CD4-positive, CD25-positive, alpha-beta regulatory T cell (primary cell): ENCODE data around the gene PNPO. TPM values are rescaled to one million over a fixed set of nuclear protein-coding genes. Genes with fewer than 3 reads are reported as not detected.
A peak's percentile ranks its signal among the peaks of the same experiment; 100 is the strongest.
"Not testable (repeated sequence)": the region's sequence is repeated elsewhere in the genome, so short reads cannot be mapped to it uniquely, and the experiment has no call there.

ENCODE experiments used
- ATAC-seq, 2 donors: fragments of 150-1000 bp; cut with Tn5 transposase; one replicate each; pipeline ENCODE4 v1.10.0; 2021; ENCODE audit warnings: low read depth in 2 of 2, moderate number of reproducible peaks in 2 of 2, moderate library complexity in 1 of 2
- DNase-seq, 3 donors: peaks; one replicate each; pipeline versions ENCODE4 v3.0.0 to v3.0.0-alpha.2; 2012 to 2022; ENCODE audit warnings: mixed read lengths in 1 of 3
- H3K27ac ChIP-seq: one replicate; pipeline ENCODE4 v1.7.0; 2013; ENCODE audit warnings: mild to moderate bottlenecking, low read length; ENCODE audit not compliant: insufficient read depth, poor library complexity, severe bottlenecking
- H3K27me3 ChIP-seq: one replicate; pipeline ENCODE4 v1.7.0; 2013; ENCODE audit warnings: low read length; ENCODE audit not compliant: control insufficient read depth, insufficient read depth
- H3K36me3 ChIP-seq: one replicate; pipeline ENCODE4 v1.7.0; 2013; ENCODE audit warnings: mild to moderate bottlenecking, low read length, moderate library complexity; ENCODE audit not compliant: control insufficient read depth, insufficient read depth
- H3K4me1 ChIP-seq: 2 replicates; pipeline ENCODE4 v1.7.0; 2013; ENCODE audit warnings: mild to moderate bottlenecking, low read length; ENCODE audit not compliant: insufficient read depth, control insufficient read depth, poor library complexity, severe bottlenecking
- H3K4me3 ChIP-seq: one replicate; pipeline ENCODE4 v1.7.0; 2013; ENCODE audit warnings: low read depth, mild to moderate bottlenecking, low read length, moderate library complexity
- H3K9me3 ChIP-seq, 2 experiments: 1 replicate in 1 of 2; 2 replicates in 1 of 2; pipeline ENCODE4 v1.7.0; 2013; ENCODE audit warnings: low read length in 2 of 2, mild to moderate bottlenecking in 1 of 2, moderate library complexity in 1 of 2; ENCODE audit not compliant: control insufficient read depth in 2 of 2
- H3K27ac Mint-ChIP-seq, 3 donors: one replicate each; pipeline ENCODE4 v1.8.0; 2020 to 2022; ENCODE audit warnings: mild to moderate bottlenecking in 3 of 3, mixed read lengths in 3 of 3, moderate library complexity in 2 of 3
- H3K27me3 Mint-ChIP-seq: one replicate; pipeline ENCODE4 v1.8.0; 2022; ENCODE audit warnings: mild to moderate bottlenecking, mixed read lengths
- H3K36me3 Mint-ChIP-seq: one replicate; pipeline ENCODE4 v1.8.0; 2020; ENCODE audit warnings: mixed read lengths
- H3K4me1 Mint-ChIP-seq, 4 donors: one replicate each; pipeline ENCODE4 v1.8.0; 2020 to 2022; ENCODE audit warnings: mixed read lengths in 4 of 4, mild to moderate bottlenecking in 1 of 4
- H3K4me3 Mint-ChIP-seq, 4 donors: one replicate each; pipeline ENCODE4 v1.8.0; 2020 to 2022; ENCODE audit warnings: mild to moderate bottlenecking in 4 of 4, mixed read lengths in 4 of 4, moderate library complexity in 3 of 4
- H3K9me3 Mint-ChIP-seq, 7 donors: one replicate each; pipeline ENCODE4 v1.8.0; 2020 to 2022; ENCODE audit warnings: mixed read lengths in 7 of 7, mild to moderate bottlenecking in 3 of 7, moderate library complexity in 2 of 7
- polyA plus RNA-seq, 4 donors: library from polyadenylated mRNA; unstranded; fragments of 300-500 nt; fragmentation: Illumina TruSeq; gene quantifications; one replicate each; pipeline ENCODE4 v1.2.3, GENCODE V29; 2021
- total RNA-seq: library from RNA; stranded (reverse); gene quantifications from one replicate; pipeline ENCODE4 v1.2.3, GENCODE V29; 2022

The PNPO gene
- total and polyA plus RNA-seq, 5 donors from 2014 or later, result 7.8 to 25.5 (median 18.9) TPM

DNA sequence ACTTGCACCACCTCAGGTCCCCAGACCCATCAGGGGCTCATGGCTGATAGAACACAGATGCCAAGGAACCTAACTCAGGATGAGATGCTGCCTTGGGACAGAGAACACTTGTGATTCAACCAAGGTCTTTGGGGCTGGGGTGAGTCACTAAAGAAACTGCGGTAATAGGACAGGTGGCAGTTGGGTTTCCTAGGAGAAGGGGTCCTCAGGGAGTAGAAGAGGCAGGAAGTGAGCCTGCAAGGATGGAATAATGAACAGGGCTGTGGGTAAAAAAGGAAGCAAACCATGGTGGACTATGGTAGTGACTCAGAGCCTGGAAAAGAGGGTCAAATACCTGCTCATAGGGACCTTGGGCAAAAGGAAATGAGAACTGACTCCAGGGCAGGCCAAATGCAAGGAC, 6.5 kb upstream of the PNPO start:
- H3K27me3 Mint-ChIP-seq, result no peaks in the 10 kb centered on the region
- ATAC-seq (no peak), DNase-seq (no peak)
- H3K27me3 ChIP-seq, result no peaks in the 10 kb centered on the region
- H3K36me3 Mint-ChIP-seq, result peaks cover 6% of the 10 kb centered on the region
- H3K27ac Mint-ChIP-seq, result peak overlapping the region in 1 of 3 donors; percentile 73
- H3K4me1 Mint-ChIP-seq, result peaks cover 0 to 4% (median under 1%) of the 10 kb centered on the region in 4 donors
- H3K9me3 ChIP-seq, result no peaks in the 10 kb centered on the region
- no peaks in the 10 kb centered on the region for H3K4me1 ChIP-seq
- no peak overlapping the region for H3K4me3 Mint-ChIP-seq
- H3K4me3 ChIP-seq, result no peak overlapping the region
- H3K36me3 ChIP-seq, result peaks cover 9% of the 10 kb centered on the region
- H3K27ac ChIP-seq, result no peak overlapping the region
- no peaks in the 10 kb centered on the region for H3K9me3 Mint-ChIP-seq

DNA sequence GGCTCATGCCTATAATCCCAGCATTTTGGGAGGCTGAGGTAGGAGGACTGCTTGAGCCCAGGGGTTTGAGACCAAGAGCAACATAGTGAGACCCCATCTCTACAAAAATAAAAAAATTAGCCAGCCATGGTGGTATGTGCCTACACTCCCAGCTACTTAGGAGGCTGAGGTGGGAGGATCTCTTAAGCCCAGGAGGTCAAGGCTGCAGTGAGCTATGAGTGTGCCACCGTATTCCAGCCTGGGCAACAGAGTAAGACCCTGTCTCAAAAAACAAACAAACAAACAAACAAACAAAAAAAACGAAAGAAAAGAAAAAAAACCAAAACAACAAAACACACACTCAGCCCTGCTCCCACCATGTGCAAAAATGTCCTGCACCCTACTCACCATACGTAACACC, 5.9 kb upstream of the PNPO start:
- not testable (repeated sequence) for H3K36me3 Mint-ChIP-seq, H3K27ac ChIP-seq, ATAC-seq, H3K4me3 ChIP-seq, H3K36me3 ChIP-seq, H3K4me3 Mint-ChIP-seq, H3K4me1 Mint-ChIP-seq, H3K9me3 Mint-ChIP-seq, H3K27me3 Mint-ChIP-seq, H3K4me1 ChIP-seq, DNase-seq, H3K9me3 ChIP-seq, H3K27me3 ChIP-seq
- H3K27ac Mint-ChIP-seq, result peak overlapping the region in 1 of 3 donors; percentile 36

DNA sequence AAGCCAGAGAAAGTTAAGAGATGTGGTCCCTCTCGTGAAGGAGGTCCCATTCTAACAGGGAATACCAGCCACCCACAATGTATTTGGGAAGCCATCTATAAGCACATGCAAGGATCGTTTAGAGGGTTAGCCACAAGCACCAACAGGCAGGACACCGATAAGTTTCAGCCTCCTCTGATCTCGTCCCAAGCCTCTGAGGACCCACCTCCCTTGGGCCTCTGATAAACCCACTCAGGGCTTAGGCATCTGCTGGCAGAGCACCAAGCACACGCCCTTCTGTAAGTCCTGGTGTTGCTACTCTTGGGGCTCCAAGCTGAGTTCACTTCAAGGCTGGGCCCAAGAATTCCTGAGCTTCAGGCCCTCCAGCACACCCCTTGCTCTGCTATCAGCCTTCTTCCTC, 5.4 kb upstream of the PNPO start:
- Mint-ChIP-seq H3K36me3 (peaks cover 6% of the 10 kb centered on the region), H3K27ac (peak overlapping the region in 1 of 3 donors; percentile 36), H3K4me1 (peaks cover under 1 to 8% (median 6%) of the 10 kb centered on the region in 4 donors), H3K4me3 (no peak overlapping the region), H3K9me3 (no peaks in the 10 kb centered on the region), H3K27me3 (no peaks in the 10 kb centered on the region)
- ATAC-seq, result no peak
- Histone ChIP-seq H3K4me1 (peaks cover 3% of the 10 kb centered on the region), H3K27ac (no peak overlapping the region), H3K9me3 (no peaks in the 10 kb centered on the region), H3K4me3 (no peak overlapping the region), H3K36me3 (no peaks in the 10 kb centered on the region), H3K27me3 (no peaks in the 10 kb centered on the region)
- DNase-seq, result no peak

DNA sequence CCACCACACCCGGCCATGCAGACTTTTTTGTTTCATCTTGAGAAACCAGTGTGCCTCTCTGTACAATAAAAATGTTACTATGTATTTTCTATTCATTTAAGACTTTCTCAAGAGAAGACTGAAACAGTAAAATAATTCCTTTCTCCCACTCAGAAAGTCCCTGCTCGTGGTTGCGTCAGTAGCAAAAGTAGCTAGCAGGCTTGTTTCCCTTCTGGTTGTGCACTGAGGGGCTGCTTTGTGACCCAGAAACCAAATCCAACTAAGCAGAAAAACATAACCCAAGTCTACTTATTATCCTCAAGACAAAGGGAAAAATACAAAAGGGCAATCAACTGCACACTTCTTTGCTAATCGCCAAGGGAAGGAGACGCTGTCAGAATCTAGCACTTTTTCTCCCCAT, 3.4 kb upstream of the PNPO start:
- no peak for ATAC-seq

DNA sequence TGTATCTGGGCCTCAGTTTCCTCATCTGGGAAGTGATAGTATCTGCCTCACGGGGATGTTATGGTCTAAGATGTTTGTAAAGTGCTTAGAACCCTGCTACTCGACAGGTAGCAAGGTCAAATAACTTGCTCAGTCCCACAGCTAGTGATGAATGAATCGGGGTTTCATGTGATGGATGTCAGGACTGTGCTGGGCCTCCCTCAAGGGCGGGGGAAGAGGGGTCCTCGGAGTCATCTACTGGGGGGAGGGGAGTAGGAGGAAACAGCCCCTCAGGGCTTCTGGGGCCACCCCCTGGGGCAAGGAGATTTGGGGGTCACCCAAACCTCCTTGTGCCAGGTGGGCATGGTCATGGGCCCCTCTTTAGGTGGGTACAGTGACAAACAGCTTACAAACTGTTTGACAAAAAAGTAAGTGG, 732 bp downstream of the PNPO start:
- no peaks in the 10 kb centered on the region for H3K9me3 Mint-ChIP-seq
- ATAC-seq (no peak), DNase-seq (peak in 1 of 3 donors; percentile 28)
- H3K4me1 Mint-ChIP-seq, result peaks cover 14 to 56% (median 30%) of the 10 kb centered on the region in 4 donors
- no peaks in the 10 kb centered on the region for H3K27me3 Mint-ChIP-seq
- Histone ChIP-seq H3K9me3 (no peaks in the 10 kb centered on the region), H3K4me3 (peak overlapping the region; percentile 89), H3K4me1 (peaks cover 18% of the 10 kb centered on the region), H3K36me3 (peaks cover 7% of the 10 kb centered on the region), H3K27ac (peak overlapping the region; percentile 85), H3K27me3 (no peaks in the 10 kb centered on the region)
- H3K27ac Mint-ChIP-seq, result peak overlapping the region; percentile 71 to 95 (median 86)
- peak overlapping the region; percentile 64 to 90 (median 88) for H3K4me3 Mint-ChIP-seq
- peaks cover 18% of the 10 kb centered on the region for H3K36me3 Mint-ChIP-seq

More for the DNA sequence above, 3.4 kb upstream of the PNPO start:
- Histone ChIP-seq H3K36me3 (no peaks in the 10 kb centered on the region), H3K9me3 (no peaks in the 10 kb centered on the region), H3K4me1 (peaks cover 18% of the 10 kb centered on the region), H3K4me3 (no peak overlapping the region), H3K27ac (no peak overlapping the region), H3K27me3 (no peaks in the 10 kb centered on the region)
- Mint-ChIP-seq H3K27ac (no peak overlapping the region), H3K4me3 (no peak overlapping the region), H3K9me3 (no peaks in the 10 kb centered on the region), H3K27me3 (no peaks in the 10 kb centered on the region), H3K4me1 (peaks cover 4 to 25% (median 16%) of the 10 kb centered on the region in 4 donors), H3K36me3 (no peaks in the 10 kb centered on the region)
- DNase-seq, result no peak

DNA sequence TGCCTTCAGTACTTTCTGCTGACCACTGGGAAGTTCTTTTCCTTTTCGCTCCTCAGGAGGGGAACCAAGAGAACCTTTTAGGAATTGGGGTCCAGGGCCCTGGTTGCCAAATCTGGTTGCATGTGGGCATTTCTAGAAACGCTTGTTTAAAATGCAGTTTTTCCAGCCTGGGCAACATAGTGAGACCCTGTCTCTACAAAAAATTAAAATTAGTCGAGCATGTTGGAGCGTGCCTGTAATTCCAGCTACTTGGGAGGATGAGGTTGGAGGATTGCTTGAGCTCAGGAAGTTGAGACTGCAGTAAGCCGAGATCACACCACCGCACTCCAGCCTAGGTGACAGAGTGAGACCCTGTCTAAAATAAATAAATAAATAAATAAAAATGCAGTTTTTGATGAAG, 1.2 kb downstream of the PNPO start:
- H3K4me3 Mint-ChIP-seq, result peak overlapping the region; percentile 64 to 90 (median 88)
- Histone ChIP-seq H3K27me3 (no peaks in the 10 kb centered on the region), H3K27ac (no peak overlapping the region), H3K4me3 (no peak overlapping the region), H3K9me3 (no peaks in the 10 kb centered on the region), H3K4me1 (peaks cover 18% of the 10 kb centered on the region), H3K36me3 (peaks cover 7% of the 10 kb centered on the region)
- H3K27me3 Mint-ChIP-seq, result no peaks in the 10 kb centered on the region
- H3K9me3 Mint-ChIP-seq, result no peaks in the 10 kb centered on the region
- H3K4me1 Mint-ChIP-seq, result peaks cover 14 to 58% (median 30%) of the 10 kb centered on the region in 4 donors
- ATAC-seq, result no peak
- no peak for DNase-seq
- H3K27ac Mint-ChIP-seq, result peak overlapping the region; percentile 32 to 95 (median 86)
- H3K36me3 Mint-ChIP-seq, result peaks cover 19% of the 10 kb centered on the region

DNA sequence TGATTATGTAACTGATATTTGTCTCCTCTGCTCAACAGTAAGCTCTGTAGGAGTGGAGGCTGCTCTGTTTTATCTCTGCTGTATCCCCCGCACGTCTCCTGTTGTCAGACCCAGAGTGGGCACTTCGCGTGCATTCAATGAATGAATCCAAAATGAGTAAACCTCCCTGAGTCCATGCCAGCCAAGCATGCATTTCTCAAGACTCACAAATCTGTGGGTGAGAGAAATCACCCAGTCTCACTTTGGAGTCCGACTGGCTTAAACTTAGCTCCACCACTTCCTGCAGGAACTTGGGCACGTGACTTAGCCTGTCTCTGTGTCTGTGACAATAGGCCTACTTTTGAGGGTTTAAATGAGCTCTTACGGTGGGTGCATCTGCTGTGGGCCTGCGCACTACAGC, 3.7 kb downstream of the PNPO start:
- H3K36me3 Mint-ChIP-seq, result peaks cover 23% of the 10 kb centered on the region
- no peak overlapping the region for H3K4me3 ChIP-seq
- peaks cover 7% of the 10 kb centered on the region for H3K36me3 ChIP-seq
- no peaks in the 10 kb centered on the region for H3K9me3 ChIP-seq
- H3K4me1 ChIP-seq, result peaks cover 30% of the 10 kb centered on the region
- H3K4me3 Mint-ChIP-seq, result peak overlapping the region in 3 of 4 donors; percentile 5 to 85 (median 8)
- H3K27me3 Mint-ChIP-seq, result no peaks in the 10 kb centered on the region
- H3K27ac Mint-ChIP-seq, result peak overlapping the region in 2 of 3 donors; percentile 31 to 52
- H3K27ac ChIP-seq, result no peak overlapping the region
- ATAC-seq, result no peak
- H3K9me3 Mint-ChIP-seq, result no peaks in the 10 kb centered on the region
- peak in 1 of 3 donors; percentile 56 for DNase-seq
- H3K27me3 ChIP-seq, result no peaks in the 10 kb centered on the region
- peaks cover 19 to 70% (median 39%) of the 10 kb centered on the region in 4 donors for H3K4me1 Mint-ChIP-seq
